GM21528 (cell line): ENCODE data around the gene RBFOX1.

Source experiments
- ATAC-seq: cut with Tn5 transposase; IDR thresholded peaks from one replicate; pipeline ENCODE4 v1.9.1; 2021; ENCODE audit warnings: mild to moderate bottlenecking, moderate library complexity; ENCODE audit not compliant: unreplicated experiment, low FRiP score

The RBFOX1 gene

GRCh38 chr16:7366993-7367880 lies 34.6 kb downstream of the RBFOX1 start:
- ATAC-seq: no peak

- no peak for ATAC-seq
These were observed 36.6 kb downstream of the RBFOX1 start for GRCh38 chr16:7369204-7369603.

- ATAC-seq: no peak
These were observed 39.5 kb downstream of the RBFOX1 start for GRCh38 chr16:7372095-7372494.

- no peak for ATAC-seq
These were observed 41.1 kb downstream of the RBFOX1 start for GRCh38 chr16:7373776-7374175.

GRCh38 chr16:7374614-7375174 lies 42.0 kb downstream of the RBFOX1 start:
- ATAC-seq: no peak

GRCh38 chr16:7376227-7376626 lies 43.6 kb downstream of the RBFOX1 start:
- ATAC-seq: no peak

- no peak for ATAC-seq
These were observed 44.6 kb downstream of the RBFOX1 start for GRCh38 chr16:7377231-7377630.

- no peak for ATAC-seq
These were observed 45.5 kb downstream of the RBFOX1 start for GRCh38 chr16:7378024-7378695.

- ATAC-seq: no peak
These were observed 47.8 kb downstream of the RBFOX1 start for GRCh38 chr16:7380441-7380840.

GRCh38 chr16:7380911-7381310 lies 48.3 kb downstream of the RBFOX1 start:
- no peak for ATAC-seq

GRCh38 chr16:7381671-7382070 lies 49.0 kb downstream of the RBFOX1 start:
- no peak for ATAC-seq

- no peak for ATAC-seq
These were observed 49.9 kb downstream of the RBFOX1 start for GRCh38 chr16:7382521-7382920.

GRCh38 chr16:7390974-7391373 lies 58.3 kb downstream of the RBFOX1 start:
- ATAC-seq: no peak

- ATAC-seq: no peak
These were observed 59.0 kb downstream of the RBFOX1 start for GRCh38 chr16:7391694-7392093.

GRCh38 chr16:7392206-7392605 lies 59.6 kb downstream of the RBFOX1 start:
- no peak for ATAC-seq

- no peak for ATAC-seq
These were observed 61.0 kb downstream of the RBFOX1 start for GRCh38 chr16:7393680-7394079.

GRCh38 chr16:7394720-7395336 lies 62.2 kb downstream of the RBFOX1 start:
- no peak for ATAC-seq

GRCh38 chr16:7397901-7398300 lies 65.3 kb downstream of the RBFOX1 start:
- no peak for ATAC-seq

GRCh38 chr16:7398536-7398935 lies 65.9 kb downstream of the RBFOX1 start:
- no peak for ATAC-seq

GRCh38 chr16:7399296-7399695 lies 66.7 kb downstream of the RBFOX1 start:
- no peak for ATAC-seq
